NCI-H2196 (cell line): Measurements from ENCODE around the gene ZNF785.
"Not testable (repeated sequence)": the region's sequence is repeated elsewhere in the genome, so short reads cannot be mapped to it uniquely, and the experiment has no call there.

Experiments
- DNase-seq: peaks from one replicate; lab custom pipeline; 2025; ENCODE audit not compliant: unreplicated experiment; lab: John Stamatoyannopoulos, UW

The ZNF785 gene

GRCh38 chr16:30603945-30604315, 18.4 kb upstream of the ZNF785 start:
- no peak for DNase-seq

GRCh38 chr16:30602616-30603277, 17.2 kb upstream of the ZNF785 start:
- no peak for DNase-seq

- DNase-seq = no peak
Observed at GRCh38 chr16:30601966-30602365, 16.5 kb upstream of the ZNF785 start.

GRCh38 chr16:30600929-30601328, 15.4 kb upstream of the ZNF785 start:
- no peak for DNase-seq

GRCh38 chr16:30600215-30600614, 14.7 kb upstream of the ZNF785 start:
- no peak for DNase-seq

GRCh38 chr16:30592871-30593270, 7.4 kb upstream of the ZNF785 start:
- DNase-seq = no peak

GRCh38 chr16:30590869-30591268, 5.4 kb upstream of the ZNF785 start:
- not testable (repeated sequence) for DNase-seq

GRCh38 chr16:30589582-30589981, 4.1 kb upstream of the ZNF785 start:
- DNase-seq = not testable (repeated sequence)

GRCh38 chr16:30588651-30589050, 3.2 kb upstream of the ZNF785 start:
- no peak for DNase-seq

GRCh38 chr16:30585022-30585399, 486 bp downstream of the ZNF785 start:
- DNase-seq = no peak

GRCh38 chr16:30582611-30583340, 2.7 kb downstream of the ZNF785 start:
- no peak for DNase-seq

GRCh38 chr16:30581457-30581856, 4.0 kb downstream of the ZNF785 start:
- no peak for DNase-seq

- no peak for DNase-seq
Observed at GRCh38 chr16:30574678-30575077, 10.8 kb downstream of the ZNF785 start.

GRCh38 chr16:30571445-30572322, 13.8 kb downstream of the ZNF785 start, which contains the start of gene ZNF688:
ZNF688 (minus strand) TSS chr16:30571714; CDS start chr16:30571629, 85 bp downstream.
- DNase-seq = peak; percentile 92

GRCh38 chr16:30570636-30571444, 14.7 kb downstream of the ZNF785 start:
- no peak for DNase-seq

- DNase-seq = no peak
Observed at GRCh38 chr16:30569746-30570635, 15.5 kb downstream of the ZNF785 start.

GRCh38 chr16:30569281-30569680, 16.2 kb downstream of the ZNF785 start:
- no peak for DNase-seq

GRCh38 chr16:30567991-30568638, 17.4 kb downstream of the ZNF785 start:
- DNase-seq = peak; percentile 74
